SU-DHL-6 (cell line): ENCODE measurements around the gene TRAIP.

Source experiments
- H2AFZ ChIP-seq: fragments of 200-600 bp; sonication (generic); 2 replicates; pipeline ENCODE4 v1.6.1; 2014; ENCODE audit warnings: low read depth, mild to moderate bottlenecking, moderate library complexity, mixed read lengths, antibody characterized with exemption, low read length; ENCODE audit not compliant: severe bottlenecking
- H3F3A ChIP-seq: fragments of 200-600 bp; shearing (Covaris generic); 2 replicates; pipeline ENCODE4 v1.6.0; 2016; ENCODE audit warnings: antibody characterized with exemption, mild to moderate bottlenecking; ENCODE audit not compliant: insufficient read depth
- H3K27ac ChIP-seq: fragments of 200-600 bp; sonication (generic); 2 replicates; pipeline ENCODE4 v1.5.1; 2016; ENCODE audit warnings: low read depth, mild to moderate bottlenecking, low read length, moderate library complexity, mixed read lengths
- H3K27me3 ChIP-seq: fragments of 200-600 bp; sonication (generic), shearing (Covaris generic); 2 replicates; pipeline ENCODE4 v1.6.0; 2014; ENCODE audit warnings: mild to moderate bottlenecking, low read length
- H3K36me3 ChIP-seq: fragments of 200-600 bp; sonication (generic); 2 replicates; pipeline ENCODE4 v1.6.1; 2014; ENCODE audit warnings: mild to moderate bottlenecking, low read length, mixed read lengths
- H3K4me2 ChIP-seq: fragments of 300-600, 200-600 bp; shearing (Covaris generic), sonication (generic); 2 replicates; pipeline ENCODE4 v1.6.0; 2014; ENCODE audit warnings: low read length, low read depth, mild to moderate bottlenecking; ENCODE audit not compliant: poor library complexity, severe bottlenecking
- H3K4me3 ChIP-seq: fragments of 200-600 bp; sonication (generic); 2 replicates; pipeline ENCODE4 v1.5.1; 2014; ENCODE audit warnings: antibody characterized with exemption, low read length, mild to moderate bottlenecking, mixed read lengths; ENCODE audit not compliant: insufficient read depth, poor library complexity, severe bottlenecking
- H3K79me2 ChIP-seq: fragments of 200-600 bp; sonication (generic); 2 replicates; pipeline ENCODE4 v1.6.1; 2014; ENCODE audit warnings: mild to moderate bottlenecking, low read length, moderate library complexity; ENCODE audit not compliant: insufficient read depth
- H3K9ac ChIP-seq: fragments of 200-600 bp; sonication (generic); 2 replicates; pipeline ENCODE4 v1.7.0; 2014; ENCODE audit warnings: mild to moderate bottlenecking, low read length
- H3K9me2 ChIP-seq: fragments of 200-600 bp; sonication (generic); replicated peaks from 2 replicates; pipeline ENCODE4 v1.6.1; 2014; ENCODE audit warnings: low read length; ENCODE audit not compliant: insufficient read depth
- H3K9me3 ChIP-seq: fragments of 200-600 bp; sonication (generic); 2 replicates; pipeline ENCODE4 v1.6.1; 2014; ENCODE audit warnings: low read length, mixed read lengths; ENCODE audit not compliant: insufficient read depth
- H4K20me1 ChIP-seq: fragments of 200-600 bp; sonication (generic); 2 replicates; pipeline ENCODE4 v1.6.1; 2014; ENCODE audit warnings: low read depth, mild to moderate bottlenecking, antibody characterized with exemption, low read length, moderate library complexity, mixed read lengths
- EZH2phosphoT487 ChIP-seq: fragments of 200-600 bp; sonication (generic), shearing (Covaris generic); conservative IDR thresholded peaks from 2 replicates; pipeline ENCODE4 v1.6.1; 2018; ENCODE audit warnings: mild to moderate bottlenecking, antibody characterized with exemption, low read length, moderate library complexity, mixed read lengths
- TF ChIP-seq, protein P1 (sequence below): fragments of 200-600 bp; sonication (generic); IDR thresholded peaks from one replicate; pipeline ENCODE4 v1.5.1; 2017; ENCODE audit warnings: antibody characterized with exemption, mild to moderate bottlenecking, low read length, moderate library complexity; ENCODE audit not compliant: insufficient read depth, poor library complexity, severe bottlenecking

Gene TRAIP

DNA sequence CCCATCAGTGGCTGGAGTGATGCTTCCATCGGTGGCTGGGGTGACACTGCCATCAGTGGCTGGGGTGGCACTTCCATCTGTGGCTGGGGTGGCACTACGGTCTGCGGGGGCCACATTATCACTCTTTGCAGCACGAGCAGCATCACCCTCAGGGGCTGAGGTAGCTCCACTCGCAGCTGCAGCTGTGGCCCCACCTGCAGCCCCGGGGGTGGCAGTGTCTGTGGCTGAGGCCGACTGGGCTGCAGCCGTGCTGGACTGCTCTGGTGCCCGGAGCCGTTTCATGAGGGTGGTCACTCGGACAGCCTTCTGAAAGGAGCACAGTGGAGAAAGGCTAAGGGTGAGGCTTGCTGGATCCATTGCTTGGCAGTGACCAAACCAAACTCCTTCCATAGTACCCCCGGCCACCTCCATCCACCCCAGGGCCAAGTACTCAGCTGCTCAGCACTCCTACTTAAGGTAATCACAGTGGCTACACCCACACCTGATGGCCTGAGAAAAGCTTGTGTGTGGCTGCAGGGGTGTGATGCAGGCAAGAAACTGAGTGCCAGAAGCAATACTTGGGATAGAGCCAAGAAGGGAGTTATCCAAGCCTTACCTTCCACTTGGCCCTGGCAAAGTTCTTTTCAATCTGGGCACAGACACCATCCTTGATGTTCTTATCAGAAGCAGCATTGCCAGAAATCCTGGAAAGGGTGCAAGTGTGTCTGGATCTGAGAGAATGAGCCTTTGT is 3.4 kb upstream of the TRAIP start:
- H2AFZ ChIP-seq: no peak overlapping the region
- H3K9me2 ChIP-seq: no peaks in the 10 kb centered on the region
- no peak overlapping the region for H3K27ac ChIP-seq
- no peak overlapping the region for H3K9ac ChIP-seq
- TF ChIP-seq, protein P1, sequence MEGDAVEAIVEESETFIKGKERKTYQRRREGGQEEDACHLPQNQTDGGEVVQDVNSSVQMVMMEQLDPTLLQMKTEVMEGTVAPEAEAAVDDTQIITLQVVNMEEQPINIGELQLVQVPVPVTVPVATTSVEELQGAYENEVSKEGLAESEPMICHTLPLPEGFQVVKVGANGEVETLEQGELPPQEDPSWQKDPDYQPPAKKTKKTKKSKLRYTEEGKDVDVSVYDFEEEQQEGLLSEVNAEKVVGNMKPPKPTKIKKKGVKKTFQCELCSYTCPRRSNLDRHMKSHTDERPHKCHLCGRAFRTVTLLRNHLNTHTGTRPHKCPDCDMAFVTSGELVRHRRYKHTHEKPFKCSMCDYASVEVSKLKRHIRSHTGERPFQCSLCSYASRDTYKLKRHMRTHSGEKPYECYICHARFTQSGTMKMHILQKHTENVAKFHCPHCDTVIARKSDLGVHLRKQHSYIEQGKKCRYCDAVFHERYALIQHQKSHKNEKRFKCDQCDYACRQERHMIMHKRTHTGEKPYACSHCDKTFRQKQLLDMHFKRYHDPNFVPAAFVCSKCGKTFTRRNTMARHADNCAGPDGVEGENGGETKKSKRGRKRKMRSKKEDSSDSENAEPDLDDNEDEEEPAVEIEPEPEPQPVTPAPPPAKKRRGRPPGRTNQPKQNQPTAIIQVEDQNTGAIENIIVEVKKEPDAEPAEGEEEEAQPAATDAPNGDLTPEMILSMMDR: no peak
- no peak for TF ChIP-seq EZH2phosphoT487
- no peaks in the 10 kb centered on the region for H4K20me1 ChIP-seq
- no peak overlapping the region for H3K4me2 ChIP-seq
- no peaks in the 10 kb centered on the region for H3K36me3 ChIP-seq
- H3K9me3 ChIP-seq: no peaks in the 10 kb centered on the region
- H3F3A ChIP-seq: no peaks in the 10 kb centered on the region
- no peaks in the 10 kb centered on the region for H3K27me3 ChIP-seq
- no peak overlapping the region for H3K4me3 ChIP-seq
- H3K79me2 ChIP-seq: peaks cover 15% of the 10 kb centered on the region

DNA sequence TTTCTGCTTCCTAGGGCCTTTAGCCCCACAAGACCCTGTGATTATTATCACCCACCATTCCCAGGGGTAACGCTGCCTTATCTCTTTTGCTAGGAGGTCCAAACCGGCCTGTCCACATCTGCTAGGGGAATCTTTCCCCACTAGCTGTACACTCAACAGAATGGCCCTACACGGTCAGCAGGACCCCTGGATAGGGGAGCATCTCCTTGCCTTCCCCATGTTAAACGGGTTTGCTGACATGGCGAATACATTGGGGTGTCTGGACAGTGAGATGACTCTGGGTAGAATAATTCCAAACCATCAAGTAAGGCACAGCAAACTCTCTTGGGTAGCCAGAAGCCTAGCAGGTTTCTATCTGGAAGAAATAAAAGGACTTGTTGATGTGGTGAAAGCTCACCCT is 702 bp downstream of the TRAIP start:
- H3K27me3 ChIP-seq: no peaks in the 10 kb centered on the region
- peaks cover 29% of the 10 kb centered on the region for H3K79me2 ChIP-seq
- H3K36me3 ChIP-seq: no peaks in the 10 kb centered on the region
- H3K4me3 ChIP-seq: peak overlapping the region; percentile 82
- peak overlapping the region; percentile 74 for H3K9ac ChIP-seq
- no peaks in the 10 kb centered on the region for H3F3A ChIP-seq
- peak overlapping the region; percentile 85 for H3K4me2 ChIP-seq
- no peak overlapping the region for H2AFZ ChIP-seq
- no peaks in the 10 kb centered on the region for H3K9me3 ChIP-seq
- H4K20me1 ChIP-seq: no peaks in the 10 kb centered on the region
- TF ChIP-seq, protein P1: no peak
- no peak for TF ChIP-seq EZH2phosphoT487
- H3K27ac ChIP-seq: no peak overlapping the region
- H3K9me2 ChIP-seq: no peaks in the 10 kb centered on the region

DNA sequence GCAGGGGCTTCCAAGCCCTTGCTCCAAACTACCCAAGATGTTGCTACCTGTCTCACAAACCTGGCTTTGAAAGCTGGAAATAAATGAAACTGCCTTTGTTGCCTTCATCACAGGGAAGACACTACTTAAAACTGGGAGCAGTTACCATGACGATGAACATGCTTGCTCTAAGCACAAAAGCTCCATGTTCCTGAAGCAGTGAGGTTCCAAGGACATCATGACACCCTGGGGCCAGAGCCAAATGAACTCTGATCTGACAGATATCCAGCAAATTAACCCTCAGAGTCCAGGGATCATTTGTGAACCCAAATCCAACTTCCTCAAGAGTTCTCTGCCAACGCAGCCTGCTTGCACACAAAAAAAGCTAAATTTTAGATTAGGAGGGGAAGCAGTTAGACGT is 10.7 kb downstream of the TRAIP start:
- no peak overlapping the region for H3K4me2 ChIP-seq
- H3K4me3 ChIP-seq: no peak overlapping the region
- no peaks in the 10 kb centered on the region for H3F3A ChIP-seq
- no peaks in the 10 kb centered on the region for H3K27me3 ChIP-seq
- TF ChIP-seq EZH2phosphoT487: no peak
- TF ChIP-seq, protein P1: no peak
- no peaks in the 10 kb centered on the region for H3K36me3 ChIP-seq
- no peaks in the 10 kb centered on the region for H4K20me1 ChIP-seq
- H3K9me3 ChIP-seq: no peaks in the 10 kb centered on the region
- no peak overlapping the region for H2AFZ ChIP-seq
- H3K79me2 ChIP-seq: 0 out of 2 replicates have a peak, but pooled peaks cover 8% of the 10 kb centered on the region
- no peaks in the 10 kb centered on the region for H3K9me2 ChIP-seq
- H3K27ac ChIP-seq: no peak overlapping the region
- no peak overlapping the region for H3K9ac ChIP-seq
